GM21360 (cell line): ENCODE results near the gene SNAPC1.
"Not testable (repeated sequence)": the region's sequence is repeated elsewhere in the genome, so short reads cannot be mapped to it uniquely, and the experiment has no call there.

Source experiments
- ATAC-seq: cut with Tn5 transposase; IDR thresholded peaks from one replicate; pipeline ENCODE4 v1.9.1; 2021; ENCODE audit warnings: mild to moderate bottlenecking, moderate library complexity; ENCODE audit not compliant: unreplicated experiment

SNAPC1 gene

GRCh38 chr14:61761959-61762786 lies at the start of gene SNAPC1:
TSS of gene SNAPC1 (plus strand) at chr14:61762420. CDS start at chr14:61762461, 41 bp downstream.
- ATAC-seq, result peak; percentile 98

- ATAC-seq, result no peak
Measured at GRCh38 chr14:61713724-61714437, 48.3 kb upstream of the SNAPC1 start.

- no peak for ATAC-seq
Measured at GRCh38 chr14:61716956-61717355, 45.3 kb upstream of the SNAPC1 start.

GRCh38 chr14:61718039-61718438 lies 44.2 kb upstream of the SNAPC1 start:
- ATAC-seq, result no peak

GRCh38 chr14:61719344-61720293 lies 42.6 kb upstream of the SNAPC1 start:
- ATAC-seq, result no peak

GRCh38 chr14:61720294-61720661 lies 41.9 kb upstream of the SNAPC1 start:
- ATAC-seq, result no peak

GRCh38 chr14:61720741-61721140 lies 41.5 kb upstream of the SNAPC1 start:
- no peak for ATAC-seq

GRCh38 chr14:61724133-61724532 lies 38.1 kb upstream of the SNAPC1 start:
- no peak for ATAC-seq

GRCh38 chr14:61726778-61727658 lies 35.2 kb upstream of the SNAPC1 start:
- ATAC-seq, result no peak

- ATAC-seq, result no peak
Measured at GRCh38 chr14:61730756-61731373, 31.4 kb upstream of the SNAPC1 start.

- no peak for ATAC-seq
Measured at GRCh38 chr14:61733972-61734371, 28.2 kb upstream of the SNAPC1 start.

GRCh38 chr14:61736751-61737150 lies 25.5 kb upstream of the SNAPC1 start:
- no peak for ATAC-seq

GRCh38 chr14:61737915-61738314 lies 24.3 kb upstream of the SNAPC1 start:
- ATAC-seq, result no peak

- ATAC-seq, result no peak
Measured at GRCh38 chr14:61739133-61739532, 23.1 kb upstream of the SNAPC1 start.

GRCh38 chr14:61742371-61742770 lies 19.8 kb upstream of the SNAPC1 start:
- no peak for ATAC-seq

- ATAC-seq, result no peak
Measured at GRCh38 chr14:61744238-61744637, 18.0 kb upstream of the SNAPC1 start.

- not testable (repeated sequence) for ATAC-seq
Measured at GRCh38 chr14:61746346-61746745, 15.9 kb upstream of the SNAPC1 start.

- no peak for ATAC-seq
Measured at GRCh38 chr14:61746881-61747280, 15.3 kb upstream of the SNAPC1 start.

GRCh38 chr14:61747342-61747741 lies 14.9 kb upstream of the SNAPC1 start:
- ATAC-seq, result no peak

- no peak for ATAC-seq
Measured at GRCh38 chr14:61749264-61749663, 13.0 kb upstream of the SNAPC1 start.
